NB4 (cell line): ENCODE measurements around the gene GPAM.

Experiments used
- DNase-seq: peaks from one replicate; pipeline ENCODE4 v3.0.0; 2010; ENCODE audit warnings: low read depth
- H3K4me3 ChIP-seq: one replicate; pipeline ENCODE4 v1.5.1; 2011; ENCODE audit warnings: mild to moderate bottlenecking, low read depth, low read length, moderate library complexity
- MAX ChIP-seq: IDR thresholded peaks from 2 replicates; pipeline ENCODE4 v1.6.1; 2011; ENCODE audit warnings: low read depth, low read length
- MYC ChIP-seq: IDR thresholded peaks from 2 replicates; pipeline ENCODE4 v1.6.1; 2011; ENCODE audit warnings: low read depth, low read length
- POLR2A ChIP-seq: IDR thresholded peaks from 2 replicates; pipeline ENCODE4 v1.6.1; 2011; ENCODE audit warnings: mild to moderate bottlenecking; ENCODE audit not compliant: insufficient read length; ENCODE audit errors: extremely low read depth
- TF ChIP-seq, protein P1 (sequence below): IDR thresholded peaks from one replicate; pipeline ENCODE4 v1.5.1; 2012; ENCODE audit warnings: low read depth, low read length

The GPAM gene

GRCh38 chr10:112131346-112131745 is 52.2 kb downstream of the GPAM start:
- no peak for TF ChIP-seq MAX
- TF ChIP-seq, protein P1, sequence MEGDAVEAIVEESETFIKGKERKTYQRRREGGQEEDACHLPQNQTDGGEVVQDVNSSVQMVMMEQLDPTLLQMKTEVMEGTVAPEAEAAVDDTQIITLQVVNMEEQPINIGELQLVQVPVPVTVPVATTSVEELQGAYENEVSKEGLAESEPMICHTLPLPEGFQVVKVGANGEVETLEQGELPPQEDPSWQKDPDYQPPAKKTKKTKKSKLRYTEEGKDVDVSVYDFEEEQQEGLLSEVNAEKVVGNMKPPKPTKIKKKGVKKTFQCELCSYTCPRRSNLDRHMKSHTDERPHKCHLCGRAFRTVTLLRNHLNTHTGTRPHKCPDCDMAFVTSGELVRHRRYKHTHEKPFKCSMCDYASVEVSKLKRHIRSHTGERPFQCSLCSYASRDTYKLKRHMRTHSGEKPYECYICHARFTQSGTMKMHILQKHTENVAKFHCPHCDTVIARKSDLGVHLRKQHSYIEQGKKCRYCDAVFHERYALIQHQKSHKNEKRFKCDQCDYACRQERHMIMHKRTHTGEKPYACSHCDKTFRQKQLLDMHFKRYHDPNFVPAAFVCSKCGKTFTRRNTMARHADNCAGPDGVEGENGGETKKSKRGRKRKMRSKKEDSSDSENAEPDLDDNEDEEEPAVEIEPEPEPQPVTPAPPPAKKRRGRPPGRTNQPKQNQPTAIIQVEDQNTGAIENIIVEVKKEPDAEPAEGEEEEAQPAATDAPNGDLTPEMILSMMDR = no peak
- no peak for TF ChIP-seq POLR2A
- TF ChIP-seq MYC = no peak
- H3K4me3 ChIP-seq = no peak overlapping the region
- no peak for DNase-seq

- no peak for TF ChIP-seq MAX
- TF ChIP-seq, protein P1 = no peak
- no peak for TF ChIP-seq POLR2A
- TF ChIP-seq MYC = no peak
- no peak overlapping the region for H3K4me3 ChIP-seq
- no peak for DNase-seq
Measured at GRCh38 chr10:112126901-112127300, 56.7 kb downstream of the GPAM start.

- no peak for DNase-seq
- TF ChIP-seq POLR2A (no peak), MYC (no peak), MAX (no peak)
- TF ChIP-seq, protein P1 = no peak
- no peak overlapping the region for H3K4me3 ChIP-seq
Measured at GRCh38 chr10:112126172-112126571, 57.4 kb downstream of the GPAM start.

- H3K4me3 ChIP-seq = no peak overlapping the region
- DNase-seq = no peak
- no peak for TF ChIP-seq MAX
- TF ChIP-seq, protein P1 = no peak
- TF ChIP-seq POLR2A = no peak
- no peak for TF ChIP-seq MYC
Measured at GRCh38 chr10:112124866-112125265, 58.7 kb downstream of the GPAM start.

DNA sequence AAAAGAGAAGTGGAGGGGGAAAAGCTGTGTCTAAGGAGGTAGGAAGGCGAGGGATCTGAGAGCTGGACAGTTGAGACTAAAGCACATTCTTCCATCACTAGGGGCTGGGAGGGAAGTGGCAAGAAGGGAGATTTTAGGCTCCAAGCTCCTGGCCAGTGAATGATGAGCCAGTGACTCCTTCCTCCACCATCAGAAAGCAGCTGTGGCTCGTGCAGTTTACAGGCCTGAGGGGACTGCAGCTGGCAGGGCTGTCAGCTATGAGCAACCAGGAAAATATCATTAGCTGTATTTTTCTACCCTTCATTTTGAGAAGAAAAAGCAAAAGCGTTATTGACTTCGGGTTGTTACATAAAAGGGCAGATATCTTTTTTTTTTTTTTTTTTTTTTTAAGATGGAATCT is 60.7 kb downstream of the GPAM start:
- no peak for DNase-seq
- TF ChIP-seq MYC (no peak), MAX (no peak), POLR2A (no peak)
- TF ChIP-seq, protein P1 = no peak

DNA sequence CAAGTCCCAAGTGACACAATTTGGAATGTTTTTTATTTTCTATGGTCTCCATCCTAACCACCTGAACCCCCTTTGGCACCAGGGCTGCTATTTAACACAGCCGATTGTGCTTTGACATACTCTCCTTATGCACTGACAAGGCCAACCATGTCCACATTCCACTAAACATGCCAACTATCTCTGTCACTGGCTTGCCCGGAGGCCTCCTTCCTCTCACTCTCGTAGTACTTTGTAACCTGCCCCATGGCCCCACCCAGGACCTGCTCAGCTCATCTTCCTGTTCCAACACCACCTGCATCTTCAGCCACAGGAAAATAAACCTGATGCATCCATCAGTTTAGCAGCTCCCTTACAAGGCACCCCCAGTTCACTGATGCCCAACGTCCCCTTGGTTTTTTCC is 63.1 kb downstream of the GPAM start:
- TF ChIP-seq MAX (no peak), MYC (no peak), POLR2A (no peak)
- TF ChIP-seq, protein P1 = no peak
- no peak for DNase-seq
- no peak overlapping the region for H3K4me3 ChIP-seq

More for the DNA sequence above, 60.7 kb downstream of the GPAM start:
- H3K4me3 ChIP-seq = no peak overlapping the region
